SK-N-MC (cell line): Measurements from ENCODE around the gene SNX30.

Experiments used
- DNase-seq: peaks from one replicate; pipeline ENCODE4 v3.0.0-alpha.2; 2011; ENCODE audit warnings: low read depth, low spot score
- H3K27ac ChIP-seq: fragments of 200-600 bp; sonication (generic); 2 replicates; pipeline ENCODE4 v1.5.1; 2016; ENCODE audit warnings: mixed run types
- H3K36me3 ChIP-seq: fragments of 200-600 bp; sonication (generic); 2 replicates; pipeline ENCODE4 v1.6.1; 2017; ENCODE audit warnings: antibody characterized with exemption, low read length, mixed read lengths; ENCODE audit not compliant: insufficient read depth
- H3K4me3 ChIP-seq: fragments of 200-600 bp; sonication (generic); 2 replicates; pipeline ENCODE4 v1.5.1; 2016
- H3K9ac ChIP-seq: fragments of 200-600 bp; sonication (generic); 2 replicates; pipeline ENCODE4 v1.8.0; 2017; ENCODE audit warnings: mixed run types, mixed read lengths; ENCODE audit not compliant: insufficient read length
- H3K9me3 ChIP-seq: fragments of 200-600 bp; sonication (generic); 2 replicates; pipeline ENCODE4 v1.6.1; 2017; ENCODE audit warnings: low read depth, mild to moderate bottlenecking, antibody characterized with exemption, low read length, moderate library complexity, mixed read lengths
- EZH2 ChIP-seq: fragments of 200-600 bp; sonication (generic); IDR thresholded peaks from one replicate; pipeline ENCODE4 v1.6.1; 2017; ENCODE audit warnings: antibody characterized with exemption
- FOXP2 ChIP-seq: optimal IDR thresholded peaks from 2 replicates; pipeline ENCODE3; 2011; ENCODE audit warnings: mild to moderate bottlenecking, moderate library complexity; ENCODE audit not compliant: insufficient read depth; ENCODE audit errors: extremely low read length, control extremely low read depth
- POLR2AphosphoS5 ChIP-seq: IDR thresholded peaks from 2 replicates; pipeline ENCODE4 v1.6.1; 2012; ENCODE audit warnings: mild to moderate bottlenecking, low read depth, low read length, borderline replicate concordance

Gene SNX30

DNA sequence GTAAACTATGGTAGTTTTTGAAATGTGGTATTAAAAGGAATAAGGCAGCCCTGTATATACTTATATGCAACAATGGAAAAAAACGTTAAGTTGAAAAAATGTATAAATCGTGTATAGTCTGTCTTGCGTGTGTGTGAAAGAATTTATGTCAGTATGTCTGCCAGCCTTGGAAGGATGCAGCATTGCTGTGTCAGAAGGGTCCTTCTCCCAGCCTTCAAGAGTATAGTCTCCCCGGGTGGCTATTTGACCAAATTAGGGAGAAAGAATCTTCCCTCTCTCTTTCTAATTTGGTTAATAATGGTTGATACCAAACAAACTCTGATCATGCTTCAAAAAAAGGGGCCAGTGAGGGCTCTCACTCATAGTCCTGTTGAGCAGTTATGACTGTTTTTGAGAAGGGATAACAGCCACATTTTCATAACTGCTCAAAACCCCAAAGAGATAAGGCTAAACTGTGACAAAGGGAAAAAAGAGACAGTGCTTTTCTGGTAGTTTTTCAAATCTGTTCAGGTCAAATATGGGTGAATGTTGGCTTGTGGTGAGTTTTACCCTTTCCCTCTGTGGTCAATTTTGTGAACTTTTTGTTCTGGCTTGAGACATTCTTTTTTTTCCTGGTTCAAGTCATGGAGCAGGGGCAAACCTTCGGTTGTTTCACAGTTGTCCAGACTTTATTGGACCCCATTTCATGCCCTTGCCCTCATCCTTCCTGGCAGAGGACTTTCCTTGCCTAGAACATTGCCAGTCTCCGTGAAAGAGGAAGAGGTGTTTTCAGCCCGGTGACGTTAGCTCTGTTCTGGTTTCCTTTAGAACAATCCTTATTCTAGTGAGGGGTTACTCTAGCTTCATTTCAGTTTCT, 21.0 kb downstream of the SNX30 start:
- no peak overlapping the region for H3K9ac ChIP-seq
- H3K4me3 ChIP-seq, result no peak overlapping the region
- no peak for TF ChIP-seq POLR2AphosphoS5
- no peak for TF ChIP-seq EZH2
- TF ChIP-seq FOXP2, result no peak
- no peaks in the 10 kb centered on the region for H3K9me3 ChIP-seq
- no peak for DNase-seq
- no peak overlapping the region for H3K27ac ChIP-seq
- no peaks in the 10 kb centered on the region for H3K36me3 ChIP-seq

- Histone ChIP-seq H3K36me3 (no peaks in the 10 kb centered on the region), H3K9me3 (no peaks in the 10 kb centered on the region), H3K4me3 (no peak overlapping the region), H3K27ac (no peak overlapping the region), H3K9ac (no peak overlapping the region)
- TF ChIP-seq POLR2AphosphoS5 (no peak), EZH2 (no peak), FOXP2 (no peak)
- DNase-seq, result no peak
Measured at GRCh38 chr9:112772215-112772509, 21.6 kb downstream of the SNX30 start.

DNA sequence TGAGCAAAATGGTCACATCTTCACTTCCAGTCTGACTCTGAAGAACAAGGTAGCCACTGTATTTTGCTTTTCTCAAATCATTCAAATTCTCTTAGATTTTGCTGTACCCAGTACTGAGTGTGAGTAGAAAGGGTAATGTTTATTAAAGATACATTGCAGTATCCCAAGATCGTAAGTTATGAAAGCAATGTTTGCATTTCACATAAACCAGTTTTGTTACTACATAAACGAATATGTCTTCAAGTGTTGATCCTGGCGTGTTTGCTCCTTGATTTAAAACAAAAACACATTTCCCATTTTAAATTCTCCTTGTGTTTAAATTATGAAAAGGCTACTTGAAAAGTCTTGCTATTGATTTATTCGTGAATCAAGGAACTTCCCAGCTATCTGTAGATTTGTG, 22.0 kb downstream of the SNX30 start:
- Histone ChIP-seq H3K9me3 (no peaks in the 10 kb centered on the region), H3K9ac (no peak overlapping the region), H3K4me3 (no peak overlapping the region), H3K36me3 (no peaks in the 10 kb centered on the region), H3K27ac (no peak overlapping the region)
- no peak for DNase-seq
- TF ChIP-seq POLR2AphosphoS5, result no peak
- TF ChIP-seq EZH2, result no peak
- no peak for TF ChIP-seq FOXP2

- Histone ChIP-seq H3K9ac (no peak overlapping the region), H3K9me3 (no peaks in the 10 kb centered on the region), H3K27ac (no peak overlapping the region), H3K36me3 (no peaks in the 10 kb centered on the region), H3K4me3 (no peak overlapping the region)
- DNase-seq, result no peak
- TF ChIP-seq POLR2AphosphoS5 (no peak), FOXP2 (no peak), EZH2 (no peak)
Measured at GRCh38 chr9:112774006-112774996, 23.7 kb downstream of the SNX30 start.

DNA sequence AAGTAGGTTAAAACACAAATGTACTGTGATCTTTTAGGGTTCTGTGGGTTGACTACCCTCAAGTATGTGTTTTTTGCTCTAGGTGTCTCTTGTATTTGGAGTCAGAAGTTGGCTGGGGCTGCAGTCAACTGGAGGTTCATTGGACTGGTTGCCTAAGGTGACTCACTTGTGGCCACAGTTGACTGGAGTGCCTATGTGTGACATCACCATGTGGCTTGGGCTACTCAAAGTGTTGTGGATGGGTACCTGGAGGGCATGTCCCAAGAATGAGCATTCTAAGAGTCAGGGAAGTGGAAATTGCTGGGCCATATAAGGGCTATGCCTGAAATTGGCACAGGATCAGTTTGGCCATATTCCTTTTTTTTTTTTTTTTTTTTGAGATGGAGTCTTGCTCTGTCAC, 27.4 kb downstream of the SNX30 start:
- Histone ChIP-seq H3K9me3 (no peaks in the 10 kb centered on the region), H3K27ac (no peak overlapping the region), H3K36me3 (no peaks in the 10 kb centered on the region), H3K9ac (no peak overlapping the region), H3K4me3 (no peak overlapping the region)
- TF ChIP-seq EZH2 (no peak), FOXP2 (no peak), POLR2AphosphoS5 (no peak)
- DNase-seq, result no peak

DNA sequence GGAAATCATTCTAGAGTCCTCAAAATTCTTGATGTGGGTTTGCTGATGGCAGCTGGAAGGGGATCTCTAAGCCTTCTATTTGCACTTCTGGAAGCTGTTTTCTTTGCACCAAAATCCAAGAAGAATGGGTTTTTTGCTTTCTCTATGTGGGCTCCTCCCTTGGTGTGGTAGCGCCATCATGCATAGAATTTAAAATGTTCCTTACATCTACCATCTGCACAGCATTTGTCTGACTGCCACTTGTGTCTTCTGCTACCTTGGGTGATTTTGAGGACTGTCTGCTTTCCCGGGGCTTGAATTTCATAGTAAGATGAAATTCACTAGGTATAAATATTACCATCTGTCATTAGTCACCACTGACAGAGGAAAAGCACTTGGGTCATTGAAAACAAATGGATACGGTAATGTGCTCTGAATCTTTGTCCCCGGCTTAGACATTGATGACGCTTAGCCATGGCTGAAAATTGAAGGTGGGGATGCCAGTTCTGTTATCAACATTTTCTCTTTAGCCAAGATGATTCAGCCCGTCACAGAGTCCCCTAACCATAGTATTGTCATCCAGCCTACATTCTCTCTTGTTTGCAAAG, 30.0 kb downstream of the SNX30 start:
- Histone ChIP-seq H3K4me3 (no peak overlapping the region), H3K27ac (no peak overlapping the region), H3K36me3 (no peaks in the 10 kb centered on the region), H3K9me3 (no peaks in the 10 kb centered on the region), H3K9ac (no peak overlapping the region)
- TF ChIP-seq FOXP2 (no peak), POLR2AphosphoS5 (no peak), EZH2 (no peak)
- no peak for DNase-seq

DNA sequence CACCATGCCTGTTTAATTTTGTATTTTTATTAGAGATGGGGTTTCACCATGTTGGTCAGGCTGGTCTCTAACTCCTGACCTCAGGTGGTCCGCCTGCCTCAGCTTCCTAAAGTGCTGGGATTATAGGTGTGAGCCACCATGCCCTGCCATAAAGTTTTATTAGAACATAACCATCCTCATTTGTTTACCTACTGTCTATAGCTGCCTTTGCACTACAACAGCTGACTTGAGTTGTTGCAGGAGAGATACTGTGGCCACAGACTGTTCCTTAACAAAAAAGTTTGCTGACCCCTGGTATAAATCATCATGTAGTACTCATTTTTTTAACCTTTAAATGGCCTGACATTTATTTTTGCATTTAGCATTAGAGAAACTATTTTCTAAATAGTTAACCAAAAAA, 31.7 kb downstream of the SNX30 start:
- H3K9me3 ChIP-seq, result no peaks in the 10 kb centered on the region
- H3K27ac ChIP-seq, result no peak overlapping the region
- no peak for TF ChIP-seq EZH2
- no peak for TF ChIP-seq FOXP2
- no peak for TF ChIP-seq POLR2AphosphoS5
- H3K36me3 ChIP-seq, result no peaks in the 10 kb centered on the region
- no peak for DNase-seq
- no peak overlapping the region for H3K4me3 ChIP-seq
- H3K9ac ChIP-seq, result no peak overlapping the region

DNA sequence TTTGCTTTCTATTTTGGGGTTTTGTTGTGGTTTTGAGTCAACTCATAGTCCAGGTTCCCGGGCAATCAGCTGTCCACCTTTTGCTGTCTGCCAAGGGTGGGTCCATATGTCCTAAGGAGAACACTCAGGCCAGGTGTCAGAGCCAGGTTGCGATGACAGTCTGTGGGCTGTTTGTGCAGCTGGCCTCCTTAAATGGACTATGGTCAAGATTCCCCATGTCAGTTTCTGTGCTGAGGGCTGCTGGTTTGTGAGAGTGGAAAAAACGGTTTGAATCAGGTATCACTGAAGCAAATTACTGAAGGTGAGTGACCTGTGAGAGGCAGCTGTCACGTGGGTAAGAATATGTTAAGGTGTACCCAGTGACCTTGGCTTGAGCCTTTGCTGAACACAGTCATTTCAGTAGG, 33.0 kb downstream of the SNX30 start:
- DNase-seq, result no peak

More for the DNA sequence above, 33.0 kb downstream of the SNX30 start:
- Histone ChIP-seq H3K9ac (no peak overlapping the region), H3K9me3 (no peaks in the 10 kb centered on the region), H3K4me3 (no peak overlapping the region), H3K27ac (no peak overlapping the region), H3K36me3 (no peaks in the 10 kb centered on the region)
- TF ChIP-seq EZH2 (no peak), FOXP2 (no peak), POLR2AphosphoS5 (no peak)
